Stomach (tissue), 4 donors: Measurements from ENCODE around the gene RASGRP3.

Source experiments
- EP300 ChIP-seq: sonication (generic); formaldehyde crosslinking; IDR thresholded peaks from one replicate; pipeline ENCODE4 v1.6.1; 2017; ENCODE audit warnings: antibody characterized with exemption
- TF ChIP-seq, protein P1 (sequence below), 7 experiments: fragments of 450-650 bp in 4 of 7; fragments of 200-600 bp in 3 of 7; sonication (generic) in 3 of 7; IDR thresholded peaks; one replicate each; pipeline ENCODE4 v1.5.1; 2016 to 2019; ENCODE audit warnings: antibody characterized with exemption in 7 of 7, control low read depth in 2 of 7, mild to moderate bottlenecking in 1 of 7

- TF ChIP-seq, protein P1, sequence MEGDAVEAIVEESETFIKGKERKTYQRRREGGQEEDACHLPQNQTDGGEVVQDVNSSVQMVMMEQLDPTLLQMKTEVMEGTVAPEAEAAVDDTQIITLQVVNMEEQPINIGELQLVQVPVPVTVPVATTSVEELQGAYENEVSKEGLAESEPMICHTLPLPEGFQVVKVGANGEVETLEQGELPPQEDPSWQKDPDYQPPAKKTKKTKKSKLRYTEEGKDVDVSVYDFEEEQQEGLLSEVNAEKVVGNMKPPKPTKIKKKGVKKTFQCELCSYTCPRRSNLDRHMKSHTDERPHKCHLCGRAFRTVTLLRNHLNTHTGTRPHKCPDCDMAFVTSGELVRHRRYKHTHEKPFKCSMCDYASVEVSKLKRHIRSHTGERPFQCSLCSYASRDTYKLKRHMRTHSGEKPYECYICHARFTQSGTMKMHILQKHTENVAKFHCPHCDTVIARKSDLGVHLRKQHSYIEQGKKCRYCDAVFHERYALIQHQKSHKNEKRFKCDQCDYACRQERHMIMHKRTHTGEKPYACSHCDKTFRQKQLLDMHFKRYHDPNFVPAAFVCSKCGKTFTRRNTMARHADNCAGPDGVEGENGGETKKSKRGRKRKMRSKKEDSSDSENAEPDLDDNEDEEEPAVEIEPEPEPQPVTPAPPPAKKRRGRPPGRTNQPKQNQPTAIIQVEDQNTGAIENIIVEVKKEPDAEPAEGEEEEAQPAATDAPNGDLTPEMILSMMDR (IDR thresholded peaks at IDR 0.05): no peak
- no peak for TF ChIP-seq EP300
These were observed 16.1 kb downstream of the RASGRP3 start for GRCh38 chr2:33492399-33493134.
